Breast epithelium (tissue), 3 donors: ENCODE results near the gene GNB5.

Source experiments
- POLR2A ChIP-seq: fragments of 450-650 bp; IDR thresholded peaks from one replicate; pipeline ENCODE4 v1.6.1; 2016; ENCODE audit warnings: antibody characterized with exemption, mild to moderate bottlenecking, moderate library complexity
- POLR2AphosphoS5 ChIP-seq, 3 donors: sonication (generic); formaldehyde crosslinking; IDR thresholded peaks; one replicate each; pipeline ENCODE4 v1.6.1; 2017; ENCODE audit warnings: antibody characterized with exemption in 3 of 3
- TF ChIP-seq, protein P1 (sequence below), 3 donors: fragments of 450-650 bp; IDR thresholded peaks; one replicate each; pipeline ENCODE4 v1.5.1; 2016 to 2017; ENCODE audit warnings: antibody characterized with exemption in 3 of 3, mild to moderate bottlenecking in 3 of 3, moderate library complexity in 3 of 3

DNA sequence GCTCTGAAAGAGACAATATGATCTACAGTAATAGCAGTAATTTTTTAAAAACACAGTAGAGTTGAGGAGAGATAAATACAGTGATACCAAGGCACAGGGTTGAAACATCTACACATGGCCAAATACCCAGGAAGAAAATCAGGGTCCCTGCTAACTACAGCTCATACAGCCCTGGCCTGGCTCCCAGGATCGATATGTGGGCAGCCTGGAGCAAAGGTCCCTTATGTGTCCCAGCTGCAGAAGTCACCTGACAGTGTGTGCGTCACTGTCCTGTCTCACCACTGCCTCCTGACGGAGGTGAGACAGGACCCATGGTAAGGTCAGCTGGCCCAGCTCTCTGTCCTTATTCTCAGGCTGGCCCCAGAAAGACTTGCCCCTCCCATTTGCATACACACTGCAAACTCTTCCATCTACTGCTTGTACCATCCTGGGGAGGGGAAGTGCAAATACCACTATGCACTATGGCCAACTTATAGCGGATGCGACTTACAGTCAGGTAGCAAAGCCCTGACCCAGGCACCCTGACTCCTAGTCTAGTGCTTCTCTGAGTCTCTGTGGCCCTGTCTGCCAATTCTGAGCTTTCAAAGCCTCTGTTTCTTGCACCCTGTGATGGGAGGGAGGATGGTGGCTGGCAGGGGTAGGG is 56.6 kb downstream of the GNB5 start:
- TF ChIP-seq, protein P1, sequence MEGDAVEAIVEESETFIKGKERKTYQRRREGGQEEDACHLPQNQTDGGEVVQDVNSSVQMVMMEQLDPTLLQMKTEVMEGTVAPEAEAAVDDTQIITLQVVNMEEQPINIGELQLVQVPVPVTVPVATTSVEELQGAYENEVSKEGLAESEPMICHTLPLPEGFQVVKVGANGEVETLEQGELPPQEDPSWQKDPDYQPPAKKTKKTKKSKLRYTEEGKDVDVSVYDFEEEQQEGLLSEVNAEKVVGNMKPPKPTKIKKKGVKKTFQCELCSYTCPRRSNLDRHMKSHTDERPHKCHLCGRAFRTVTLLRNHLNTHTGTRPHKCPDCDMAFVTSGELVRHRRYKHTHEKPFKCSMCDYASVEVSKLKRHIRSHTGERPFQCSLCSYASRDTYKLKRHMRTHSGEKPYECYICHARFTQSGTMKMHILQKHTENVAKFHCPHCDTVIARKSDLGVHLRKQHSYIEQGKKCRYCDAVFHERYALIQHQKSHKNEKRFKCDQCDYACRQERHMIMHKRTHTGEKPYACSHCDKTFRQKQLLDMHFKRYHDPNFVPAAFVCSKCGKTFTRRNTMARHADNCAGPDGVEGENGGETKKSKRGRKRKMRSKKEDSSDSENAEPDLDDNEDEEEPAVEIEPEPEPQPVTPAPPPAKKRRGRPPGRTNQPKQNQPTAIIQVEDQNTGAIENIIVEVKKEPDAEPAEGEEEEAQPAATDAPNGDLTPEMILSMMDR (IDR thresholded peaks at IDR 0.05) = no peak
- TF ChIP-seq POLR2AphosphoS5 (IDR thresholded peaks at IDR 0.05) (no peak), POLR2A (no peak)
